WTC11 (cell line): ENCODE results near the gene PIPOX. TPM values are rescaled to one million over a fixed set of nuclear protein-coding genes. Genes with fewer than 3 reads are reported as not detected.

Source experiments
- ATF1 ChIP-seq: sonication (generic); formaldehyde crosslinking; IDR thresholded peaks from 2 replicates; pipeline ENCODE4 v1.8.1; 2023; ENCODE audit warnings: mild to moderate bottlenecking, moderate library complexity, missing genetic modification reagents
- EMX1 ChIP-seq: fragments of 250-450 bp; sonication (Bioruptor Pico); IDR thresholded peaks from 2 replicates; pipeline ENCODE4 v1.8.0; 2021; ENCODE audit warnings: mild to moderate bottlenecking
- ESRRA ChIP-seq: sonication (generic); formaldehyde crosslinking; IDR thresholded peaks from 2 replicates; pipeline ENCODE4 v1.8.1; 2022; ENCODE audit warnings: mild to moderate bottlenecking, missing genetic modification reagents, borderline replicate concordance
- ETV6 ChIP-seq: sonication (generic); formaldehyde crosslinking; IDR thresholded peaks from 2 replicates; pipeline ENCODE4 v1.8.1; 2022; ENCODE audit warnings: mild to moderate bottlenecking, missing genetic modification reagents
- GABPB1 ChIP-seq: sonication (generic); formaldehyde crosslinking; IDR thresholded peaks from 2 replicates; pipeline ENCODE4 v1.8.1; 2023; ENCODE audit warnings: mild to moderate bottlenecking, missing genetic modification reagents
- GRHL2 ChIP-seq: fragments of 250-450 bp; sonication (Bioruptor Pico); IDR thresholded peaks from 2 replicates; pipeline ENCODE4 v1.8.0; 2022; ENCODE audit warnings: mild to moderate bottlenecking, moderate library complexity; ENCODE audit not compliant: insufficient replicate concordance, severe bottlenecking
- GTF2I ChIP-seq: fragments of 250-450 bp; sonication (Bioruptor Pico); conservative IDR thresholded peaks from 2 replicates; pipeline ENCODE4 v1.4.0; 2021; ENCODE audit warnings: mild to moderate bottlenecking
- IRF2 ChIP-seq: sonication (generic); formaldehyde crosslinking; IDR thresholded peaks from 2 replicates; pipeline ENCODE4 v1.8.0; 2022; ENCODE audit warnings: low read depth, missing genetic modification reagents, borderline replicate concordance
- MYBL2 ChIP-seq: sonication (generic); formaldehyde crosslinking; IDR thresholded peaks from 2 replicates; pipeline ENCODE4 v1.8.1; 2023; ENCODE audit warnings: mild to moderate bottlenecking, moderate library complexity, missing genetic modification reagents
- NFYB ChIP-seq: sonication (generic); formaldehyde crosslinking; conservative IDR thresholded peaks from 2 replicates; pipeline ENCODE4 v1.8.0; 2022; ENCODE audit warnings: low read depth, missing genetic modification reagents
- NR1H2 ChIP-seq: sonication (generic); formaldehyde crosslinking; IDR thresholded peaks from 2 replicates; pipeline ENCODE4 v1.9.0; 2021; ENCODE audit warnings: mild to moderate bottlenecking, moderate library complexity, missing genetic modification reagents
- NR2C2 ChIP-seq: sonication (generic); formaldehyde crosslinking; IDR thresholded peaks from 2 replicates; pipeline ENCODE4 v1.8.0; 2022; ENCODE audit warnings: mild to moderate bottlenecking, missing genetic modification reagents
- SMAD3 ChIP-seq: sonication (generic); formaldehyde crosslinking; IDR thresholded peaks from 2 replicates; pipeline ENCODE4 v1.8.0; 2022; ENCODE audit warnings: missing genetic modification reagents, mild to moderate bottlenecking, borderline replicate concordance
- SMAD4 ChIP-seq: sonication (generic); formaldehyde crosslinking; IDR thresholded peaks from 2 replicates; pipeline ENCODE4 v1.8.0; 2022; ENCODE audit warnings: mild to moderate bottlenecking, missing genetic modification reagents
- ZNF121 ChIP-seq: sonication (generic); formaldehyde crosslinking; IDR thresholded peaks from 2 replicates; pipeline ENCODE4 v1.8.0; 2023; ENCODE audit warnings: missing genetic modification reagents
- ZNF138 ChIP-seq: sonication (generic); formaldehyde crosslinking; conservative IDR thresholded peaks from 2 replicates; pipeline ENCODE4 v1.8.1; 2022; ENCODE audit warnings: mild to moderate bottlenecking, moderate library complexity, missing genetic modification reagents
- ZNF219 ChIP-seq: sonication (generic); formaldehyde crosslinking; IDR thresholded peaks from 2 replicates; pipeline ENCODE4 v1.8.0; 2023; ENCODE audit warnings: missing genetic modification reagents, mild to moderate bottlenecking, borderline replicate concordance
- ZNF232 ChIP-seq: sonication (generic); formaldehyde crosslinking; IDR thresholded peaks from 2 replicates; pipeline ENCODE4 v1.8.0; 2022; ENCODE audit warnings: mild to moderate bottlenecking, missing genetic modification reagents
- ZNF671 ChIP-seq: fragments of 250-450 bp; sonication (Bioruptor Pico); IDR thresholded peaks from 2 replicates; pipeline ENCODE4 v1.8.0; 2021; ENCODE audit warnings: mild to moderate bottlenecking
- total RNA-seq: library from RNA; stranded (reverse); gene quantifications from 3 replicates; pipeline ENCODE4 v1.2.3, GENCODE V29; 2021
- TF ChIP-seq, protein P1 (sequence below): sonication (generic); formaldehyde crosslinking; IDR thresholded peaks from 2 replicates; pipeline ENCODE4 v1.8.0; 2022; ENCODE audit warnings: mild to moderate bottlenecking, missing genetic modification reagents
- TF ChIP-seq, protein P2 (sequence below): sonication (generic); formaldehyde crosslinking; IDR thresholded peaks from 2 replicates; pipeline ENCODE4 v1.8.0; 2022; ENCODE audit warnings: mild to moderate bottlenecking, missing genetic modification reagents
- TF ChIP-seq, protein P3 (sequence below): fragments of 250-450 bp; sonication (Bioruptor Pico); IDR thresholded peaks from 2 replicates; pipeline ENCODE4 v2.1.2; 2022; ENCODE audit warnings: mild to moderate bottlenecking, moderate library complexity
- TF ChIP-seq, protein P4 (sequence below): sonication (generic); formaldehyde crosslinking; IDR thresholded peaks from 2 replicates; pipeline ENCODE4 v1.8.0; 2023; ENCODE audit warnings: missing genetic modification reagents
- TF ChIP-seq, protein P5 (sequence below): sonication (generic); formaldehyde crosslinking; IDR thresholded peaks from 2 replicates; pipeline ENCODE4 v1.8.1; 2022; ENCODE audit warnings: mild to moderate bottlenecking, missing genetic modification reagents, moderate library complexity, borderline replicate concordance
- TF ChIP-seq, protein P6 (sequence below): sonication (generic); formaldehyde crosslinking; IDR thresholded peaks from 2 replicates; pipeline ENCODE4 v1.8.1; 2022; ENCODE audit warnings: mild to moderate bottlenecking, moderate library complexity, missing genetic modification reagents
- TF ChIP-seq, protein P7 (sequence below): sonication (generic); formaldehyde crosslinking; IDR thresholded peaks from 2 replicates; pipeline ENCODE4 v1.8.1; 2023; ENCODE audit warnings: mild to moderate bottlenecking, missing genetic modification reagents, moderate library complexity
- TF ChIP-seq, protein P8 (sequence below): sonication (generic); formaldehyde crosslinking; IDR thresholded peaks from 2 replicates; pipeline ENCODE4 v1.8.0; 2023; ENCODE audit warnings: mild to moderate bottlenecking, missing genetic modification reagents

Gene PIPOX
- total RNA-seq, 1 experiment from 2014 or later = 34.2 TPM

DNA sequence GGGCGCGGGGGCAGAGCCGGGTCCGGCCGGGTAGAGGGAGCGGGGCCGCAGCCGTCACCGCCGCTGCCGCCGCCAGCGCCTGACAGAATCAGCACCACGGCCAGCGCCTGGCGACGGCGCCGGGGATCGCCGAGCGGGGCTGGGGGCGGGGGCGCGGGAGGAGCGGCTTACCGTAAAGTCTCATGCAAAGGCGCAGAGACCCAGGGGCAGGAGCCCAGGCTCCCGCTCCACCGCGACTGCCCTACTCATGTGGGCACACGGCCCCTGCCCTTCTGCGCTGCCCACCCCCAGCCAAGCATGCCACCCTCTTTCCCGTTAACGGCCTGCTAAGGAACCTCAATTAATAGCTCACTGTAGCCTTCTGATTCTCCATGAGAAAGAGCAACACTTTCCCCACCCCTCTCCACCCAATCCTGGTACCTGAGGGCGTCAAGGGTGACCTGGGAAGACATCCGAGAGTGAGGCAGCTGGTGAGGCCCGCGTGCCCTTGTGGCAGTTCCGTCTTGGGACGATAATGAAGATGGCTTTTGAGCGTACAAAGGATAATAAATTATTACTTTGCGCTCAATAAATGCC is 36.9 kb upstream of the PIPOX start, which contains the start of gene SEZ6 (continued):
- TF ChIP-seq ZNF232 (CRISPR knock-in tag) (peak; percentile 97), ZNF121 (CRISPR knock-in tag) (no peak), GABPB1 (CRISPR knock-in tag) (no peak; the same call in 1 of the 2 replicates), ZNF138 (CRISPR knock-in tag) (0 out of 2 replicates have a peak, but pooled peaks have one; percentile 76), EMX1 (CRISPR knock-in tag) (no peak), GRHL2 (no peak), ESRRA (peak; percentile 81; the same call in 1 of the 2 replicates), GTF2I (no peak), ETV6 (peak; percentile 90), SMAD4 (0 out of 2 replicates have a peak, but pooled peaks have one; percentile 67), ATF1 (CRISPR knock-in tag) (no peak), SMAD3 (CRISPR knock-in tag) (peak; percentile 94; the same call in 1 of the 2 replicates), MYBL2 (CRISPR knock-in tag) (peak; percentile 95), NR1H2 (CRISPR knock-in tag) (no peak), NFYB (no peak; the same call in 1 of the 2 replicates), ZNF219 (peak; percentile 93; the same call in 1 of the 2 replicates), ZNF671 (CRISPR knock-in tag) (no peak), IRF2 (CRISPR knock-in tag) (peak; percentile 79; the same call in 1 of the 2 replicates), NR2C2 (CRISPR knock-in tag) (no peak)
- TF ChIP-seq, protein P1, sequence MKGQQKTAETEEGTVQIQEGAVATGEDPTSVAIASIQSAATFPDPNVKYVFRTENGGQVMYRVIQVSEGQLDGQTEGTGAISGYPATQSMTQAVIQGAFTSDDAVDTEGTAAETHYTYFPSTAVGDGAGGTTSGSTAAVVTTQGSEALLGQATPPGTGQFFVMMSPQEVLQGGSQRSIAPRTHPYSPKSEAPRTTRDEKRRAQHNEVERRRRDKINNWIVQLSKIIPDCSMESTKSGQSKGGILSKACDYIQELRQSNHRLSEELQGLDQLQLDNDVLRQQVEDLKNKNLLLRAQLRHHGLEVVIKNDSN (CRISPR knock-in tag) = peak; percentile 67; the same call in 1 of the 2 replicates
- TF ChIP-seq, protein P2, sequence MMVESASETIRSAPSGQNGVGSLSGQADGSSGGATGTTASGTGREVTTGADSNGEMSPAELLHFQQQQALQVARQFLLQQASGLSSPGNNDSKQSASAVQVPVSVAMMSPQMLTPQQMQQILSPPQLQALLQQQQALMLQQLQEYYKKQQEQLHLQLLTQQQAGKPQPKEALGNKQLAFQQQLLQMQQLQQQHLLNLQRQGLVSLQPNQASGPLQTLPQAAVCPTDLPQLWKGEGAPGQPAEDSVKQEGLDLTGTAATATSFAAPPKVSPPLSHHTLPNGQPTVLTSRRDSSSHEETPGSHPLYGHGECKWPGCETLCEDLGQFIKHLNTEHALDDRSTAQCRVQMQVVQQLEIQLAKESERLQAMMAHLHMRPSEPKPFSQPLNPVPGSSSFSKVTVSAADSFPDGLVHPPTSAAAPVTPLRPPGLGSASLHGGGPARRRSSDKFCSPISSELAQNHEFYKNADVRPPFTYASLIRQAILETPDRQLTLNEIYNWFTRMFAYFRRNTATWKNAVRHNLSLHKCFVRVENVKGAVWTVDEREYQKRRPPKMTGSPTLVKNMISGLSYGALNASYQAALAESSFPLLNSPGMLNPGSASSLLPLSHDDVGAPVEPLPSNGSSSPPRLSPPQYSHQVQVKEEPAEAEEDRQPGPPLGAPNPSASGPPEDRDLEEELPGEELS = peak; percentile 98
- TF ChIP-seq, protein P3, sequence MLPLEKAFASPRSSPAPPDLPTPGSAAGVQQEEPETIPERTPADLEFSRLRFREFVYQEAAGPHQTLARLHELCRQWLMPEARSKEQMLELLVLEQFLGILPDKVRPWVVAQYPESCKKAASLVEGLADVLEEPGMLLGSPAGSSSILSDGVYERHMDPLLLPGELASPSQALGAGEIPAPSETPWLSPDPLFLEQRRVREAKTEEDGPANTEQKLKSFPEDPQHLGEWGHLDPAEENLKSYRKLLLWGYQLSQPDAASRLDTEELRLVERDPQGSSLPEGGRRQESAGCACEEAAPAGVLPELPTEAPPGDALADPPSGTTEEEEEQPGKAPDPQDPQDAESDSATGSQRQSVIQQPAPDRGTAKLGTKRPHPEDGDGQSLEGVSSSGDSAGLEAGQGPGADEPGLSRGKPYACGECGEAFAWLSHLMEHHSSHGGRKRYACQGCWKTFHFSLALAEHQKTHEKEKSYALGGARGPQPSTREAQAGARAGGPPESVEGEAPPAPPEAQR = no peak
- TF ChIP-seq, protein P4, sequence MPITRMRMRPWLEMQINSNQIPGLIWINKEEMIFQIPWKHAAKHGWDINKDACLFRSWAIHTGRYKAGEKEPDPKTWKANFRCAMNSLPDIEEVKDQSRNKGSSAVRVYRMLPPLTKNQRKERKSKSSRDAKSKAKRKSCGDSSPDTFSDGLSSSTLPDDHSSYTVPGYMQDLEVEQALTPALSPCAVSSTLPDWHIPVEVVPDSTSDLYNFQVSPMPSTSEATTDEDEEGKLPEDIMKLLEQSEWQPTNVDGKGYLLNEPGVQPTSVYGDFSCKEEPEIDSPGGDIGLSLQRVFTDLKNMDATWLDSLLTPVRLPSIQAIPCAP (CRISPR knock-in tag) = peak; percentile 70; the same call in 1 of the 2 replicates
- TF ChIP-seq, protein P5, sequence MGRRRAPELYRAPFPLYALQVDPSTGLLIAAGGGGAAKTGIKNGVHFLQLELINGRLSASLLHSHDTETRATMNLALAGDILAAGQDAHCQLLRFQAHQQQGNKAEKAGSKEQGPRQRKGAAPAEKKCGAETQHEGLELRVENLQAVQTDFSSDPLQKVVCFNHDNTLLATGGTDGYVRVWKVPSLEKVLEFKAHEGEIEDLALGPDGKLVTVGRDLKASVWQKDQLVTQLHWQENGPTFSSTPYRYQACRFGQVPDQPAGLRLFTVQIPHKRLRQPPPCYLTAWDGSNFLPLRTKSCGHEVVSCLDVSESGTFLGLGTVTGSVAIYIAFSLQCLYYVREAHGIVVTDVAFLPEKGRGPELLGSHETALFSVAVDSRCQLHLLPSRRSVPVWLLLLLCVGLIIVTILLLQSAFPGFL (CRISPR knock-in tag) = 0 out of 2 replicates have a peak, but pooled peaks have one; percentile 62
- TF ChIP-seq, protein P6, sequence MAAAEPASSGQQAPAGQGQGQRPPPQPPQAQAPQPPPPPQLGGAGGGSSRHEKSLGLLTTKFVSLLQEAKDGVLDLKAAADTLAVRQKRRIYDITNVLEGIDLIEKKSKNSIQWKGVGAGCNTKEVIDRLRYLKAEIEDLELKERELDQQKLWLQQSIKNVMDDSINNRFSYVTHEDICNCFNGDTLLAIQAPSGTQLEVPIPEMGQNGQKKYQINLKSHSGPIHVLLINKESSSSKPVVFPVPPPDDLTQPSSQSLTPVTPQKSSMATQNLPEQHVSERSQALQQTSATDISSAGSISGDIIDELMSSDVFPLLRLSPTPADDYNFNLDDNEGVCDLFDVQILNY (CRISPR knock-in tag) = peak; percentile 53; the same call in 1 of the 2 replicates
- TF ChIP-seq, protein P7, sequence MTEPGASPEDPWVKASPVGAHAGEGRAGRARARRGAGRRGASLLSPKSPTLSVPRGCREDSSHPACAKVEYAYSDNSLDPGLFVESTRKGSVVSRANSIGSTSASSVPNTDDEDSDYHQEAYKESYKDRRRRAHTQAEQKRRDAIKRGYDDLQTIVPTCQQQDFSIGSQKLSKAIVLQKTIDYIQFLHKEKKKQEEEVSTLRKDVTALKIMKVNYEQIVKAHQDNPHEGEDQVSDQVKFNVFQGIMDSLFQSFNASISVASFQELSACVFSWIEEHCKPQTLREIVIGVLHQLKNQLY (CRISPR knock-in tag) = peak; percentile 57; the same call in 1 of the 2 replicates
- TF ChIP-seq, protein P8, sequence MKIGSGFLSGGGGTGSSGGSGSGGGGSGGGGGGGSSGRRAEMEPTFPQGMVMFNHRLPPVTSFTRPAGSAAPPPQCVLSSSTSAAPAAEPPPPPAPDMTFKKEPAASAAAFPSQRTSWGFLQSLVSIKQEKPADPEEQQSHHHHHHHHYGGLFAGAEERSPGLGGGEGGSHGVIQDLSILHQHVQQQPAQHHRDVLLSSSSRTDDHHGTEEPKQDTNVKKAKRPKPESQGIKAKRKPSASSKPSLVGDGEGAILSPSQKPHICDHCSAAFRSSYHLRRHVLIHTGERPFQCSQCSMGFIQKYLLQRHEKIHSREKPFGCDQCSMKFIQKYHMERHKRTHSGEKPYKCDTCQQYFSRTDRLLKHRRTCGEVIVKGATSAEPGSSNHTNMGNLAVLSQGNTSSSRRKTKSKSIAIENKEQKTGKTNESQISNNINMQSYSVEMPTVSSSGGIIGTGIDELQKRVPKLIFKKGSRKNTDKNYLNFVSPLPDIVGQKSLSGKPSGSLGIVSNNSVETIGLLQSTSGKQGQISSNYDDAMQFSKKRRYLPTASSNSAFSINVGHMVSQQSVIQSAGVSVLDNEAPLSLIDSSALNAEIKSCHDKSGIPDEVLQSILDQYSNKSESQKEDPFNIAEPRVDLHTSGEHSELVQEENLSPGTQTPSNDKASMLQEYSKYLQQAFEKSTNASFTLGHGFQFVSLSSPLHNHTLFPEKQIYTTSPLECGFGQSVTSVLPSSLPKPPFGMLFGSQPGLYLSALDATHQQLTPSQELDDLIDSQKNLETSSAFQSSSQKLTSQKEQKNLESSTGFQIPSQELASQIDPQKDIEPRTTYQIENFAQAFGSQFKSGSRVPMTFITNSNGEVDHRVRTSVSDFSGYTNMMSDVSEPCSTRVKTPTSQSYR (CRISPR knock-in tag) = peak; percentile 56; the same call in 1 of the 2 replicates
